HuH-7 (cell line): Measurements from ENCODE around the gene NHS.

Experiments
- DNase-seq: peaks from one replicate; pipeline ENCODE4 v3.0.0; 2011; ENCODE audit warnings: low spot score

The NHS gene

GRCh38 chrX:17374619-17375366 lies at the start of gene NHS:
Gene NHS (plus strand): TSS chrX:17375200. CDS start chrX:17375758, 558 bp downstream.
- no peak for DNase-seq

DNA sequence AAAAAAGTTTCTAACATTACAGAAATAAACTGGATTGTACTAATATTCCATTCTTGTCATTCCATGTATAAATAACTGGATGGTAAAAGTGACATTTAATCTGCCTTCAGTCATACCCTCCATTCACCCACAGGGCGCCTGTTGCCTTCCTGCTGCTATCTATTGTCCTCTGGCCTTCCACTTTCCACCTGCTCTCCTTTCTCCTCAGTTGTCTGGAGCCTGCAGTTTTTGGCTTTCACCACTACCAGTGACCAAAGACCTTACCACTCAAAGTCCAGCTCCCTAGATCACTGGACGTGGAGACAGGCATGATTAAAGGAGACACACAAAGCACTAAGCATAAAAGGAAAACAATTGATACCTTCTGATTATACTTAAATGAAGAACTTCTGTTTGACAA lies 46.2 kb upstream of the NHS start:
- DNase-seq, result no peak

DNA sequence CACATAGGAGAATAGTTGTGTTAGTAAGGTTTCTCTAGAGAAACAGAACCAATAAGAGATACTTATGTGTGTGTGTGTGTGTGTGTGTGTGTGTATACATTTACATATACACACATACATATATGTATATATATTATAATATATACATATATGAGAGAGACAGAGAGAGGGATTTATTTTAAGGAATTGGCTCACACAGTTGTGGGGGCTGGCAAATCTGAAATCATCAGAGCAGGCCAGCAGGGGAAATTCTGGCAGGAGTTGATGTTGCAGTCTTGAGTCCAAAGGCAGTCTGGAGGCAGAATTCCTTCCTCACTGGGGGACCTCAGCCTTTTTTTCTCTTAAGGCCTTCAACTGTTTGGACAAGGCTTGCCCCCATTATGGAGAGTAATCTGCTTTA lies 38.6 kb upstream of the NHS start:
- no peak for DNase-seq

DNA sequence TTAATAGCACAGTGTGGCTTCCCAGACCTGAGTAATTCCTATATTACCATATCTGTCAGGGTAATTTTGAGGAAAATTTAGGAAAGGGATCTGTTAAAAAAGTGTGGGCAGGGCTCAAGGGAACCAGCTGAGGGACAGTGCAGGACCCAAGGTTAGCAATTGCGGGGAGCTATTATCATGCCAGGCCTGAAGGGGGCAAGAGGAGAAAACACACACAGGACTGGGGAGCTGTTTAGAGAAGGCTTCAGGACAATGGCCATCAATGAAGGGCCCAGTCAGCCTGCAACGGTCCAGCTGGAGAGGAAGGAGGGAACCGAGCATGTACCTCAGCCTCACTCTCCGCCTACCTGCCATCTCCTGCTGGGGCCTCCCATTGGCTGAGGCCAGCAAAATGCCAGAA lies 19.0 kb upstream of the NHS start:
- DNase-seq, result no peak

DNA sequence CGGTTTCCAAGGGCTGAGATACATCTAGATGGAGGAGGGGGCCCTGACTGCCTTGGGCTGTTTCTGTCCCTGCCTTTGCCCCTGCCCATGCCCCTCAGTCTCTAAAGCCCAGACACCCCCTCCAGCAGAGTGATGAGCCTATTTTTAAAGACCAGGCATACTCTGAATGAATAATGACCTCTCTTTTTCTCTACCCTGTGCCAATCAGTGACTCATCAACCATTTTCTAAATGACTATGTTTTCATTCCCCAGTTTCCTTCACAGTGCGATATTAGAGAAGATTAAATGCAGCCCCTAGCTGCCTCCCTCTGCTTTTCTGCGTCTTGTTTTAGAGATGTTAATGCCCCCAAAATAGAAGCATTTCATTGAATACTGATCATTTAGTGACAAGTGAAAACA lies 15.5 kb upstream of the NHS start:
- DNase-seq, result no peak

DNA sequence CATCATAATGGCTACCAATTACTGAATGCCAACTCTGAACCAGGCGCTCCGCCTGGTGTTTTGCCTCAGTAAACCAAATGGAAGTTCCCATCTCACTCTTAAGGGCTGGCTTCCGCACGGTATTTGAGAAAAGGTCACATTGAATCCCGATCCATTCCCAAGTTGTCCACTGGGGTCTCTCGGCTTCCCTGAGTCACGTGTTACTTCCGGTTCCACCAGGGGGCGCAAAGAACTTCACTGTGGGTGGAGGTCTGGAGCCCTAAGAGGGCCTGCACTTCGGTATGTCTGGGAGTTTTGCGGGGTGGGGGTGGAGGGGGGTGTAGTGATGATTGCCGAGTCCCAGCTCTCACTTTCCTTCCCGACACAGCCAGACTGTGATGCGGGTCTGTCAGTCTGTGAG lies 13.4 kb upstream of the NHS start:
- DNase-seq, result peak; percentile 27

DNA sequence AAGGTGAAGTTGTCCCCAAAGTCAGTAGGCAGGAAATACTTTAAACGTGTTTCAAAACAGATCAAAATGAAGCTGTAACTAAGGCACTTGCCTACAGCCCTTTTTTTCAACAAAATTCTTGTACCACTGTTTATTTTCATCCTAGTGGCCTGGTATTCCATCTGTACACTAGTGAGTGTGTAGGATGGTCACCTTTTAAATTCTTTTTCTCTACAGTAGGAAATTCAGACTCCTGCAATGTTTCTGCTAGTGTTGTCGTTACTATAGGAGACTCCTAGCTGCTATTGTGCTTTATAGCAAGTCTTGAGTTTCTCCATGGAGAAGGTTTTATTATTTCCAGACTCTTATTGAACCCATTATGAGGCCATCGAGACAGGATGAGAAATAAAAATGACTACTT lies 7.0 kb upstream of the NHS start:
- no peak for DNase-seq

DNA sequence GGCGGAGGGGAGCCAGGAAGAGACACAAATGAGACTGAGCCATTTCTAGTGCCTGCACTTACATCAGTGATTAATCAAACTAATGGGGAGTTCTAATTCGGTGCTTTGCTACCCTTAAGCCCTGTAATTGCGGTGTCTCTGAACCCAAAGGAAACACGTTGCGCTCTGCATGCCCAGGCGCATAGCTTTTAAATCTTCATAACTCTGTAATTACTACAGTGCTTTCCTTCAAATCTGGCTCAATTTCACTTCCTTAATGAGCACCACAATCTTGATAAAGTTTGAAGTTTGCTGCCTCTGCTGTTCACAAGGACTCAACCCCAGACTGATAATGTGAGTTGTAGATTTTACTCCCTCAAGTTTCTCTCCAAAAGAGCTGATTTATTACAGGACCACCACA lies 5.7 kb upstream of the NHS start:
- DNase-seq, result no peak

DNA sequence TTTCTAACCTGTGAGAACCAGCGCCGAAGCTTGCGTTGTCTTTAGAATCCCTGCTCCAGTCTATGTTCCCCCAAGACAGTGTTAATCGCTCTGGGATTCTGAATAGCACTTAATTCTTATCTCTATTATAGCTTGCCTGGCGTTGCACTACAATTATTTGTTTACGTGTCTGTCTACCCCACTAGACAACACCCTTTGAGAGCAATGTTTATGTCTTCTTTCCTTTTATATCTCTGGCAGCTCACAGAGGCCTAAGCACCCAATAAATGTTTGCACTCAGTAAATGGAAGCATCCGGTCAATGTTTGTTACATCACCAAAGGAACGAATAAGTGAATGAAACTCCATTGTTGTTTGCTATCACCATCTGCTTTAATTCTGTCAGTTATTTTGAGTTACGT lies 4.8 kb upstream of the NHS start:
- DNase-seq, result no peak

GRCh38 chrX:17372052-17372451 lies 2.9 kb upstream of the NHS start:
- no peak for DNase-seq

DNA sequence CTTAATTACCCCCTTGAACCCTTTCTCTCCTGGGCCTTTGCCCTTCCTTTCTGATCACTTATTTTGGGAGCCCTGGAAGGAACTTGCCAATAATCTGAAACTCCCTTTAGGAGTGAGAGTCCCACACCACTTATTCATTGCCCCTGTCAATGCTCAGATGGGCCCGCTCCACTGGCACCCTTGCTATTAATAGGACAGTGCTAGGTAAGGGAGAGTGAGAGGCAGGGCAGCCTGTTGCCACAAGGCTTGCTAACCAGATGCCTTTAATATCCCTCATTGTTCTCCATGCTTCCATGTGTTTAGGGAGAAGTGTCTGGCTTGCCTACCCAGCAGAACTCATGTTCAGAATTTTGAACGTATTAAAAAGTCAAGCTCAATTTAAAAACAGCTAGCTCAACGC lies 1.7 kb upstream of the NHS start:
- no peak for DNase-seq

- DNase-seq, result no peak
These were observed 302 bp downstream of the NHS start for GRCh38 chrX:17375367-17375636.

GRCh38 chrX:17375637-17376430 lies 834 bp downstream of the NHS start:
- no peak for DNase-seq

- no peak for DNase-seq
These were observed 1.6 kb downstream of the NHS start for GRCh38 chrX:17376431-17377077.

DNA sequence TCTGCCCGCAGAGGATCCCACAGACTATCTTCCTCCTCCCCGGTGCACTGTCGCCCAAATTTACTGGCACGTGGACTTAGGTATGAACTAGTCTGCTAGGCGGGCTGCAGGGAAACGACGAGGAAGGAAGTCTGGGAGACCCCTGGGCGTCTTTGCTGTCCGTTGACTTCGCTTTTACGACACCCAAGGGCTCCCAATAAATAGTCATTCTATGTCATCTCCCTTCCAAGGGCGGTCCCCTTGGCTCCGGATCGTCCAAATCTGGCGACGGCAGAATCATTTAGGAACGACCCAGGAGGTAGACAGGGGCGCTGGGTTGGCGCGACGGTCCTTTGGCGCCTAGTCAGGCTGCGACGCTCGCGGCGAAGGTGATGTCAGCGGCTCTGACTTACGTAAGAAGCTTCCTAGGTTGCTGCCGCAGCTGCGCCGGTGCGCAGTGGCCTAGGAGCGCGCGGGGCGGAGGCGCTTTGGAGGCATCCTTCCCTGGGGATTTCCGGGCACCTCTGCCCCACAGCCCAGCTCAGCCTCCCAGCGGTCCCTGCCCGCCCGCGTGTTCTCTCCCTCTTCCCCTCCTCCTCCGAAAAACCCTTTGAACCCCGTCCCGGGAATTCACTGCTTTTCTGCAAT lies 2.2 kb downstream of the NHS start:
- DNase-seq, result no peak

DNA sequence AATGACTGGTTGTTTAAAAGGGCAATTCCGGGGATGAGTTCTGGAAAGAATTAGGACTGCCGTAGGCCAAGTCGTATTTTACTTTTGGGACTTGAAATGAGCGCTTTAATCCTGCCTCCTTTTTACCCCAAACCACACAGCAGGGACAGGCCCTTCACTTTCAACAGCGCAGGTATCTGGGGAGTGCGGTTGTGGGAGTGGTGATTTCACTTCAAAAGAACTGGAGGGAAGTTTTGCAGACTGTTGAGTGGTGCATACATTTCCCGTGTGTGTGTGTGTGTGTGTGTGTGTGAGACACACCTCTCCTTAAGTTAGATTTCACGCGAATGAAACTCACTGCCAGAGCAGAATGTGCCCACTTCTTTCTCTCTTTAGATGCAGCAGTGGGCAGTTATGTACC lies 2.8 kb downstream of the NHS start:
- no peak for DNase-seq

- no peak for DNase-seq
These were observed 5.2 kb downstream of the NHS start for GRCh38 chrX:17380221-17380620.

DNA sequence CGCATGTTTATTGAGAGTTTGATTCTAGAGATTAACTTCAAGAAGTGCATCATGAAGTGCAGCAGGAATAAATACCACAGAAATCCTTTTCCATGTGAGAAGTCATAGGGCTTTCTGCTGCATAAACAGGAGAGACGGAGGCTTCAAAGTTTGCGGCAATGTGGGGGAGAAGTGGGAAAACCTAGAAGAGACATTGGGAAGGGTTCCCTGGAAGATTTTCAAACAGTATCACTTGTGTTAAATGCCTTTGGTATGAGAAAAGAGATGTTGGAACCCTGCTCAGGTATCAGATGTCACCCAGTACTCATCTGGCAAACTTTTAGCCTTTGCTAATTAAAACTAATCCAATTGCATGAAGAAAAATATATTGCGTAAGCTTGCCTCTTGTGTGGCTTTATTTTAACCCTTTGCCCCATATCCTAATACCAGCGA lies 15.4 kb downstream of the NHS start:
- no peak for DNase-seq

DNA sequence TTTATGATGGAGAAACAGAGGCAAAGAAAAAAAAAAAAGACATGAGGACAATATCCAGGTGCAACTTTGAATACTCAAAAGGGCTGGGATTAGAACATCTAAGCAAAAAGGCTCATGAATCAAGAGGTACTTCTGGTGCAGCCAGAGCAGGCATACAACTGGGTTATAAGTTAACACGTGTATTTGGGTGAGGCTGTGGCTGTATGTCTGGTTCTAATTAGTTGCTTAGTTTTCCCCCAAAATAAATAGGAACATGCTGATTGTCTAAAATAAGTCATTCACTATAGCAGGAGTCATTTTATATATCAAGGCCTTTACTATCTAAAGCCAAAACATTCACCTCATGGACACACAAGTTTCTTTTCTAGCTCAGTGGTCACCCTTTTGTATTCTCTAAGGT lies 20.2 kb downstream of the NHS start:
- DNase-seq, result no peak

- no peak for DNase-seq
These were observed 22.1 kb downstream of the NHS start for GRCh38 chrX:17397074-17397473.

DNA sequence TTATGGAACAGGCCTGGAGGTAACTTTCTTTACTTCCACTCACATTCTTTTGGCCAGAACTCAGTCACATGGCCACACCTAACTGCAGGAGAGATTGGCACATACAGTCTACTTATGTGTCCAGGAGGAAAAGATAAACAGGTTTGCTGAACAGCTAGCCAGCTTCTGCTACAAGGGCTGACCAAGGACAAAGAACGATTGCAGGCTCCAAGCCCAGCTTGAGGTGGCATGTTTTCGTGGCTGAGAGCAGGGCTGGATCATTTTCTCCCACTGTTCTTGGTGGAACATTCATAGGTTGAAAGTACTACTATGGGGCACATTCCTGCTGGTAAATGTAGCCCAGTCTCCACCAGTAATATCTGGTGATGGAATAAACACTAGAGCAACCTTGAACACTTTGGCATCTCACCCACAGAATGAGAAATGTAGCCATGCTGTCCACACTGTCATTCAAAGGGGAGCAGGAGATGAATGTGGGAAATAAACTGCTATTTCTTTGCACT lies 28.2 kb downstream of the NHS start:
- no peak for DNase-seq

GRCh38 chrX:17403972-17404371 lies 29.0 kb downstream of the NHS start:
- no peak for DNase-seq
